Measurements from ENCODE around the gene C4orf54. TPM values are rescaled to one million over a fixed set of nuclear protein-coding genes. Genes with fewer than 3 reads are reported as not detected.

The C4orf54 gene
- total and polyA plus RNA-seq, 2 of the 4 experiments (the other 2 are of a cell fraction), result not detected

DNA sequence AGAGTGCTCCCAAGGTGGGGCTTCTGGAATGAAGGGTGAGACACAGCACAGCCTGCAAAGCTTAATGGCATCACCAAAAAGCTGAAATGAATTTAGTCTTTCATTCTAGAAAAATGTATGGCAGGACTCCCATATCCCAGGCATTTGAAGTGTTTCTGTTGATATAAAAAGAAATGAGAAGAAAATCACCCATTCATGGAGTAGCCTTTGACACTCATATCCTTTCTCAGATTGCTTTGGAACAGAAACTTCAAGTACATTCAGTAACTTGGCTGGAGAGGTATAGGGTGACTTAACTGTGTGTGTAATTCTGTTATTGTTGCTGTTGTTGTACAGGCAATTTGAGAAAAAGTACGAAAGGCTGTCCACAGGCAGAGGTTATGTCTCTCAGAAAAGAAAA is 35.3 kb downstream of the C4orf54 start:
- Histone ChIP-seq H3K36me3 (ENCODE audit: control insufficient read depth, insufficient read depth, low read length) (no peaks in the 10 kb centered on the region), H2BK5ac (ENCODE audit: low read depth, low read length, poor library complexity, severe bottlenecking) (no peak overlapping the region), H3K4me1 (ENCODE audit: control insufficient read depth, insufficient read depth, low read length) (no peaks in the 10 kb centered on the region), H3K9me3 (ENCODE audit: control insufficient read depth, insufficient read depth, low read length) (no peaks in the 10 kb centered on the region), H3K9ac (ENCODE audit: low read depth, low read length) (no peak overlapping the region), H2AK5ac (ENCODE audit: low read depth, low read length) (no peak overlapping the region), H2BK15ac (ENCODE audit: low read depth, low read length) (no peak overlapping the region), H3K27ac (ENCODE audit: insufficient read depth, low read length) (no peak overlapping the region), H2AFZ (replicated peaks; ENCODE audit: low read length, poor library complexity) (no peak overlapping the region), H3K18ac (ENCODE audit: low read depth, low read length) (no peak overlapping the region), H3K27me3 (ENCODE audit: control insufficient read depth, insufficient read depth, low read length) (no peaks in the 10 kb centered on the region), H3K4me2 (ENCODE audit: low read depth, low read length) (no peak overlapping the region), H3K4ac (ENCODE audit: low read depth, low read length) (no peak overlapping the region), H4K20me1 (ENCODE audit: insufficient read depth, low read length) (no peaks in the 10 kb centered on the region), H3K9me1 (ENCODE audit: insufficient read depth, low read length) (no peaks in the 10 kb centered on the region), H4K5ac (ENCODE audit: low read depth, low read length) (no peak overlapping the region), H3K14ac (replicated peaks; ENCODE audit: low read depth, low read length) (no peak overlapping the region), H2BK120ac (ENCODE audit: low read depth, low read length) (no peak overlapping the region), H4K8ac (ENCODE audit: low read depth in 2 of 2, low read length in 2 of 2) (no peak overlapping the region), H3K79me1 (ENCODE audit: low read depth in 1 of 2, low read length in 2 of 2) (no peaks in the 10 kb centered on the region), H4K91ac (ENCODE audit: insufficient read depth, low read depth, low read length) (no peak overlapping the region), H3K23ac (ENCODE audit: low read depth, low read length) (no peak overlapping the region), H2BK20ac (ENCODE audit: low read depth, low read length) (no peak overlapping the region), H3K56ac (ENCODE audit: extremely low read depth, insufficient read depth, low read length) (no peak overlapping the region), H2AK9ac (replicated peaks; ENCODE audit: low read depth, low read length, poor library complexity) (no peak overlapping the region), H3K4me3 (ENCODE audit: insufficient read depth, low read depth, low read length) (no peak overlapping the region)
- in situ Hi-C loops (cut with MboI; ENCODE audit: low sequenced_read_pairs) (no loop called here), intact Hi-C loops (cut with micrococcal nuclease) (no loop called here), dilution Hi-C loops (cut with HindIII; ENCODE audit: low sequenced_read_pairs, unreplicated experiment) (no loop called here)
- CTCF ChIA-PET, result no interaction called here
- BruUV-seq (replicated peaks), result no TSS peak
- WGBS, 2 experiments (ENCODE audit: extremely low coverage in 2 of 2, insufficient read length in 1 of 2), result no CpG with 5 or more reads among the region's 1 CpG
- TF ChIP-seq MAFK (IDR thresholded peaks at IDR 0.05; ENCODE audit: low read depth, low read length) (no peak), RAD21 (IDR thresholded peaks at IDR 0.05; ENCODE audit: low read length) (no peak)
- POLR2A ChIA-PET (ENCODE audit: unreplicated experiment), result interaction anchor here (0.5 kb wide), 1 partner anchor 25 kb away, joined by 3 read pairs; no protein-coding TSS in a partner anchor
- DNase-seq (no peak), ATAC-seq (ENCODE audit: low read depth) (no peak)

All from IMR-90 (cell line).